NCI-H748 (cell line): Measurements from ENCODE around the gene TBPL1.
A peak's percentile ranks its signal among the peaks of the same experiment; 100 is the strongest.
"Not testable (repeated sequence)": the region's sequence is repeated elsewhere in the genome, so short reads cannot be mapped to it uniquely, and the experiment has no call there.

Experiments
- DNase-seq: peaks from one replicate; lab custom pipeline; 2025; ENCODE audit not compliant: unreplicated experiment; lab: John Stamatoyannopoulos, UW

Gene TBPL1

GRCh38 chr6:133971861-133972260 is 18.8 kb downstream of the TBPL1 start:
- no peak for DNase-seq

GRCh38 chr6:133972388-133972787 is 19.4 kb downstream of the TBPL1 start:
- DNase-seq: no peak

- peak; percentile 66 for DNase-seq
These were observed 20.3 kb downstream of the TBPL1 start for GRCh38 chr6:133973109-133973971.

DNA sequence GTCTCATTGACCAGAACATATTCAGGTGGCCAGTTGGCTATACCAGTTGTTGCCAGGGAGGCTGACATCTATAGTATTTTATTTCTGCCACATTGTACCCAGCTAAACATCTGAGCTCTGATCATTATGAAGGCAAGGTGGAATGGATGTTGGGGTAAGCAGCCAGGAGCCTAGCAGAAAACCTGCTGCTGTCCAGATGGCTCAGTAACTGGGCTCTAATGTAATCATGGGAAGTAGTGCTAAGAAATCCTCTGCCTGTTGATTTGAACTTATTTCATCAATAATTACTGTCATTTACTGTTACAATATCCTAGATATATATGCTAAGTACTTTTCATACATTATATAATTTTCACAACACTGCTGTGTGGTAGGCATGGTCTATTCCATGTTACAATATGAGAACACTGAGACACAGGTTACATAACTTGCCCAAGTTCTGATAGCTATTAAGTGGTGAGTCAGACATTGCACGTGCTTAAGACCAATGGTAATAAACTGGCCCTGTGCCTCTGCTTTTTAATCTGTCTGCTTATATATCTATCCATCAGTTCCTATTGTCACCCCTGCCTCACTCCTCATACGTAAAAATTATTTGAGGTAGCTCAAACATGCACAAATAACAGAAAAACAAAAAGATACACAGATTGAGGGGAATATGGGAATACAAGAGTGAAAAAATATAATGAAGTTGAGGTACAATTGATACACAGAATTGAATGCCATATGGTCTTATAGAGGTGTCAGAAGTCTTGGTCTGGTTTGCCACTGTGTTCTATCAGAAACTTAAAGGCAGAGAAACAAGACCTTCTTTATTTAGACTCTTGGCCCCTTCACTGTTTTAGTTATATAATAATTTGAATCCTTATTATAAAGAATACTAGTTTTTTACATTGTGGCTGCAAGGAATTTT is 25.2 kb downstream of the TBPL1 start:
- no peak for DNase-seq

DNA sequence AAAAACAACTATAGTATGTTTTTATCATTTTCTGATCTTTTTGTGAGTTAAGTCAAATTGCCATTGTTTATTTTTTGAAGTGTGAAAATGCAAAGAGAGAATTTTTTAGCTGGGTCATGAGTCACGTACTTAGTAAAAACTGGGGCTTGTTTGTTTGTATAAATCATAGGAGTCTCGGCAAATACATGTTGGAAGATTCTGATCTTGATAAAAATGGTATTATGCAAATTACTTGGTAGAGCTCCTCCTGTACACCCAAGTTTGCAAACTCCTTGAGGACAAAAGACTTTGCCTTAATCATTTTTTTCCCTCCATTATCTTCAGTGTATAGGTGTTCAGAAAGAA is 25.8 kb downstream of the TBPL1 start:
- DNase-seq: no peak

GRCh38 chr6:133979269-133979963 is 26.4 kb downstream of the TBPL1 start:
- not testable (repeated sequence) for DNase-seq

DNA sequence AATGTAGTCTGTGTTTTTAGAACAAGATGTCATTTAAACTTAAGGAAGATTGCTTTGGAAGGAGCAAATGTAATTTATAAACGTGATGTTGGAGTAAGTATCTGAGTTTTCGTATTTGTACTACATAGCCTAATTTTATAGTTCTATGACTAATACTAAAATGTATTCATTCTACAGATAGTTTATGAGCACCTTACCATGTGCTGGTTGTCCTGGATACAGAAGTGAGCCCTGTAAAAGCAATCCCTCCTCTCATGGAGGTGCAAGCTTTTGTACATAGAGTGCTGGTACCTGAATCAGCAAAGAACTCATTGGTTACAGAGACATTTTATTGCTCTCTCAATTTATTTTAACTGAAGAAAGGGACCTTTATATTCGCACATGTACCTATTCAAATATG is 27.1 kb downstream of the TBPL1 start:
- no peak for DNase-seq

GRCh38 chr6:133983099-133983939 is 30.3 kb downstream of the TBPL1 start:
- DNase-seq: no peak

DNA sequence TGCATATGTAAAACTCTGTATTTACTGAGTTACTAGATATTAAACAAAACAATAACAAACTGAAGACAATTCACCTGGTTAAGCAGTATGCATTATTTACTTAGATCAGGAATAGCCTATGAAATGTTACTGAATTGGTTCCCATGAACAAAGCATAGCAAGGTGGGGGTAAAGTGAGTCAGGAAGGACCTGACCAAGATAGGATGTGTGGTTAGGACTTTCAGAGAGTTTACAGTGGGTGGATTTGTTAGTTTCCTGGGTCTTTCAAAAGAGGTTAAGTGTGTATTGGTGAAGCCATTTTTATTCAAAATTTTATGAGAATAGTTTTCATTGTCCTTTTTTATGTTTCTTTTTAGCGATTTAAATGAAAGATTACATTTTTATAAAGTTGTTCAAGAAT is 32.9 kb downstream of the TBPL1 start:
- DNase-seq: no peak

- no peak for DNase-seq
These were observed 33.9 kb downstream of the TBPL1 start for GRCh38 chr6:133986942-133987341.

GRCh38 chr6:133989525-133989924 is 36.5 kb downstream of the TBPL1 start:
- no peak for DNase-seq

- DNase-seq: no peak
These were observed 37.3 kb downstream of the TBPL1 start for GRCh38 chr6:133990321-133990720.

GRCh38 chr6:133991096-133991593 is 38.1 kb downstream of the TBPL1 start:
- no peak for DNase-seq

DNA sequence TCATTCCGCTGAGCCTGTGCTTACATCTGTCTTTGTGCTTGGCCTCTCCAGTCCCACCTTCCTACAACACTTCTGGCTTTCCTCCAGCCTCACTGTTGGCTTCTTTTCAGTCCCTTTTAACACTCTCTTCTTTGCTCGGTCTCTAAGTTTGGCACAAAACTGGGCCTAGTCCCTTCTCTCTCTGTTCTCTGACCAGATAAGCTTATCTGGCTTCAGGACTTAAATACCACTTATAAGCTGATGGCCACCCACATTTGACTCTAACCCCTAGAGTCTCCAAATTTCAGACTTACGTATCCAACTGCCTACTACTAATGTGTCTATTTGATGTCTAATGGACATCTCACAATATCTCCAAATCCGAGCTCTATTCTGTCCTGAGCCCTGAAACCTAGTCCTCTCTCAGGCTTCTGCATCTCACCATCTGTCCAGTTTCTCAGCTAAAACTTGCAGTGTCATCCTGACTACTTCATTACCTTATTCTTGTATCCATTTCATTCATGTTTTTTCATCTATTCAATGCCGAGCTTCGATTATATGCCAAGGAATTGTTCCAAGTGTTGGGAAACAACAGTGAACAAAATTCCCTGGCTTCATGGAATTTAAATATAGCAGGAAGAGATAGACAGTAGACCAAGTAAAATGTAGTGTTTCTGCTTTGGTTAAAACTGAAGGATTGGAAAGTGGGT is 40.1 kb downstream of the TBPL1 start:
- DNase-seq: no peak

DNA sequence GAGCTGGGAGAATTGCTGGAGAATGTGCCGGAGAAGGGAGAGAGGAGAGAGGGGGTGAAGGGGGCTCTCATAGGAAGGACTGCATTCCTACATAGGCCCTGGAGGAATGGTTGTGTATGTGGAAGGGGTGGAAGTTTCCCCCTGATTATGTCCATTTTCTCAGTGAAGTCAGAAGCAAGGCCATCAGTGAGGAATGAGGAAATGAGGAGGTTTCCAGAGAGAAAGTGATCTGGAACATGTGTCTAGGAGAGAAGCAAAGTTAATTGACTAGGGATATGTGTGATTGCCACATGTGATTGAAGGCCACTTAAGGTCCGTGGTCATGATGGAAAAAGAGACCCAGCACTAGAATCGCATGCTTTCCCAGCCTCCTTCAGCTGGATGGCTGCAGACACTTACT is 42.3 kb downstream of the TBPL1 start:
- DNase-seq: no peak

DNA sequence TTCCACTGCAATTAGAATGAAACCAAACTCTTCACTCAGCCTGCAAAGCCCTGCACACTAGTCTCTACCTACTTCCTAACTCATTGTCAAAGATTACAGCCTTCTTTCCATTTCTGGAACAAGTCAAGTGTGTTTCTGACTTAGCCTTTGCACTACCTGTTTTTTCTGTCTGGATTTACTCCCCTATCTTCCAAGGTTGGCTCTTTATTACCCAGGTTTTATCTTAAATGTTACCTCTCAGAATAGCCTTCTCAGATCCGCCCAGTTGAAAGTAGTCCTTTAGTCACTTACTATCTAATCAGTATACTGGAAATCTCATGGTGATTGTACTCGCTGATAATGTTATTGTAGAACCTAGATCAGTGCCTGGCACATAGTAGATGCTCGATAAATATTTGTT is 42.7 kb downstream of the TBPL1 start:
- no peak for DNase-seq

DNA sequence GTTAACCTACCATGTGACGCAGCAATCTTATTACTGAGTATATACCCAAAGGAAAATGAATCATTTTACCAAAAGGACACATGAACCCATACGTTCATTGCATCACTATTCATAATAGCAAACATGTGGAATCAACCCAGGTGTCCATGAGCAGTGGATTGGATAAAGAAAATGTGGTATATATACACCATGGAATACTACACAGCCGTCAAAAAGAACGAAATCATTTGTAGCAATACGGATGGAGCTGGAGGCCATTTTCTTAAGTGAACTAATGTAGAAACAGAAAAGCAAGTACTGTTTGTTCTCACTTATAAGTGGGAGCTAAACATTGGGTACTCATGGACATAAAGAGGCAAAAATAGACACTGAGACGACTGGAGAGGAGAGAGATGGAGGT is 44.2 kb downstream of the TBPL1 start:
- DNase-seq: no peak

DNA sequence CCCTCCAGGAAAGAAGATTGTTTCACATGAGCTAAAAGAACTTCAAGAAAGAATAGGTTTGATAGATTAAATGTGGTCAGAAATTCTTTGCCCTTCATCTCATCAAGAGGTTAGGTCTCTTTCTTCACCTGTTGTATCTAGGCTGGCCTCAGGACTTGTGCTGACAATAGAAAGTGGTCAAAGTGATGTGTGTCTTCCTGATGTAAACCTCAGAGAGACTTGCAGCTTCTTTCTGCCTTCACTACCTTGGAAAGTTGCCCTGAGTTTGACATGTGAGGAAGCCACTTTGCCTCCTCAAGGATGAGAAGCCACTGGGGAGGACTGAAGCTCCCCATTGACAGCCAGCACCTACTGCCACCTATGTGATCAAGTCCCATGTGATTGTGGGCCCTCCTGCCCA is 46.3 kb downstream of the TBPL1 start:
- DNase-seq: no peak

GRCh38 chr6:134000443-134000842 is 47.4 kb downstream of the TBPL1 start:
- DNase-seq: no peak

GRCh38 chr6:134002821-134003220 is 49.8 kb downstream of the TBPL1 start:
- DNase-seq: no peak
